D341Med (cell line): ENCODE measurements around the gene NUP214.

Experiments
- DNase-seq: peaks from one replicate; pipeline ENCODE4 v3.0.0; 2012; ENCODE audit warnings: low spot score

NUP214 gene

DNA sequence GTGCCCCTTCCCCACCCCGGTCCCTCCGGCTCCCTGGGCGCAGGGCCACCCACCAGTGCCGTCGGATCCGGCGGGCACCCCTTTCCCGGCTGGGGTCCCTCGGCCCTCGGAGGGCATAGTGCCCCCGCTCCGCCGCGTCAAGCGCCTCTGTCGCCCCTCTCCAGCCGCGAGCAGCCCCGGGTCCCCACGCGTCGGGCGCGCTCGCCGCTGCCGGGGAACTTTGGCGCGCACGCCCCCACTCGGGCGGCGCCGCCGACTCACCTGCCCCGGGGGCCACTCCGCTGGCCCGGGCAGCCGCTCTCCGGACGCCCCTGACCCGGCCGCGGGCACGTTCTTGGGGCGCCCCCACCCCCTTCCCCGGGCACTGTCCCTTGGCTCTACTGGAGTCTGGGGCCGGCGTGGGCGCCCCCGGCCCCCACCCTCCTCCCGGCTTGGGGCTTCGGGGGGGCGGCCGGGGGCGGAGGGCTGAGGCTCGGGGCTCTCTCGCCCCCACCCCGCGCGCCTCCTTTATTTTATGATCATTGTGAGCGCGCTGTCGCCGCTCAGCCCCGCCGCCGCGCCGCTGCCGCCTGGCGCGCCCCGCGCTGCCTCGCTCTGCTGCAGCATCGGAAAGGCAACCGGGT, 152.0 kb downstream of the NUP214 start:
- peak; percentile 67 for DNase-seq

DNA sequence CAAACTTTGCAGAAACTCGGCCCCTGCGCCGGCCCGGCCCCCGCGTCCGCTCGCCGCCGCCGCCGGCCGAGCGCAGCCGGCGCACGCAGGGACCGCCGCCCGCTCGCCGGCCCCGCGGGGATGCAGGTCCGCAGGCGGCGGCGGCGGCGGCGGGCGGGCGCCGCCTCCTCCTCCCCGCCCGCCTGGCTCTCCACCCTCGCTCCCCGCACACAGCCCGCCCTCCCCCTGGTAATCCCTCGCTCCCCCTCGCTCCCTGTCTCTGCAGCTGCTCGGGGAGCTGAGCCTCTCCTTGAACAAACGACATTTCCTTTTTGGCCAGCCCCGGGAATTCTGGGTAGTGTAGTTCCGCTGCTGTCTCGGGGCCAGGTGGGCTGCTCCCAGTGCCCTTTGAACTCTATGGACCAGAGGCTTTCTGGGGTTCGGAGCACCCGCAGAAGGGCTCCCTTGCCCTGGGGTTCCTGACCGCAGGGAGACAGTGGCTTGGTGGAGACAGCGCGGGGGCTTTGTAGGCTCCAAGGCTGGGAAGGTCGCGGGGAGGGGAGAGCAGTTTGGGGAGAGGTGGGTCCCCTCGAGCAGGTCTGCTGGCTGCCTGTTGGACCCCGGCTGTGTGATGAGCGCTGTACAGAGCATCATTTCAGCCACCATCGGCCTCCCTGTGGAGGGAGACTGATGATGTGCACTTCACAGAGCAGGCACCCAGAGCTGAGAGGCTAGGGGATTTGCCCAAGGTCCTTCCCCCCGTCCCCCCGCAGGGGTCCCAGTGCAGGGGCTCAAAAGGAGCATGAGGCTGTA, 152.7 kb downstream of the NUP214 start:
- peak; percentile 98 for DNase-seq

DNA sequence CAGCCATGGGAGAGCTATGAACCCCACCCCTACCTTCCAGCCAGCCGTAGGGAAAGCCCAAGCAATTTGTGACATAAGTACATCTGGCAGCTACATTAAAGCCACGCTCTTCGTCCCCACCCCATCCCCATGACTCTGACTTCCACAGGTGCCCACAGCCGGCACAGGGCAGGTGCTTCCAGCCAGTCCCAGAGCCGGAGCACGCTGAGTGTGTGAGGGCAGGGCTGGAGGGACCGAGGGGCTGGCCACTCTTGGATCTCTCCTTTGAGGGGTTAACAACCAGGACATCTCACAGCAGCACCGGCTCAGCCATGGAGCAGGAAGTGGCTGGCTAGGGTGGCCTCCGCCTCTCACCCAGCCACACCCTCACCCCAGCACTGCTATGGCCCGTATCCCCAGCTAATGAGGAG, 153.3 kb downstream of the NUP214 start:
- DNase-seq, result no peak

DNA sequence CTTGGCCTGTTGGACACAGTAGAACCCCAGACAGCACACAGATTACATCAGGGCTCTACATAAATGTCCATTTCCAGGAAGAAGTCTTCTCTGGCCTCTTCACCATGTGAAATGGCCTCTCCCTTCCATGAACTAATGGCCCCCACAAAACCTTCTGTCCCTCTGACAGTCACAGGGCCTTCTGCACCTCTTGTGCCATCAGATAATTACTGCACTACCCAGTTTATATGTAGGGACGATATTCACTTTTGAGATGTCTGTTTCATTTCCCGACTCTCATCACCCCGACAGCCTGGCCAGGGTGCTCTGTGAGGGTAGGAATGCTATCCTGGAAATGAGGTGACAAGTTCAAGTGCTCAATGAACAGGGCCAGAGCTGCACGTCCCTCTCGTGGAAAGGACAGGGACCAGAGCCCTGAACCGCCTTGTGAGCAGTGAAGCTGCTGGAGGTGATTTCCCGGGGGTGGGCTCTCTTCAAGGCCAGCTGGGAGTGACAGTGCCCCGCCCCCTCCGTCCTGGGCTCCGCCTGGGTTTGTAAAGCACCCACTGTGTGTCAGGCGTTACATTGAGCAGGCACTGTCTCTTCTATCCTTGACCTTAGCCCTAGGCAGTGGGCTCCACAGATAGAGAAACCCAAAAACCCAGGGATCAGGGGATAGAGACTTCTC, 153.9 kb downstream of the NUP214 start:
- no peak for DNase-seq

DNA sequence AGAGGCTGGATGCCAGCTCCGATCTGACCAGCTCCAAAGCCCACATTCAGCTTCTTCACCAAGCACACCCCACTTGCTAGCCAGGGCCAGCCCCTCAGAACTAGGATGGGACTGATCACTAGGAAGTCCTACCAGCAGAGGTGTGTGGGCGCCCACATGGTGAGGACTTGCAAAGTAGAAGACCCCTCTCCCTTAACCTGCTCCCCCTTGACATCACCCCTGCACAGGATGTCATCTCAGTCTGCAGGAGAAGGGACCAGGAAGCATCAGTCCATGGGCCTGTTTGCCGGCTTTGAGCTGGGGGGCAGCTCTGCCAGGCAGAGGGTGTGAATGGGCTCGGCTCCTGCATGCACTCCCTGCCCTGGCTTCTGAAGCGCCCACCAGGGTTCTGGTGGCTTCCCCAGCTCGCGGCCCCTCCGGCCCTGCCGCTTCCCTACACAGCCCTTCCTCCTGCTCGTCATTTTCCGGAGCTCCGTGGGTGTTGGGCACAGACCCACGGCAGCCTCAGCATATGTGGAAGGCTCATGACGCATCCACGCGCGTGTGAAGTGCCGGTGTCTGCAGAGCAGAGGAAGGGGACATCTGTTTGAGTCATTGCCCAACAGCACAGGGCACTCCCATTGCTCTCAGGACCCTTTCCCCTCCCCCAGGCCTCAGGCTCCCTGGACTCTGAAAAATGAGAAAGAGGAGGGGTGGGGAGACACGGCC, 154.6 kb downstream of the NUP214 start:
- DNase-seq, result no peak

GRCh38 chr9:131280660-131281059, 155.3 kb downstream of the NUP214 start:
- DNase-seq, result no peak

DNA sequence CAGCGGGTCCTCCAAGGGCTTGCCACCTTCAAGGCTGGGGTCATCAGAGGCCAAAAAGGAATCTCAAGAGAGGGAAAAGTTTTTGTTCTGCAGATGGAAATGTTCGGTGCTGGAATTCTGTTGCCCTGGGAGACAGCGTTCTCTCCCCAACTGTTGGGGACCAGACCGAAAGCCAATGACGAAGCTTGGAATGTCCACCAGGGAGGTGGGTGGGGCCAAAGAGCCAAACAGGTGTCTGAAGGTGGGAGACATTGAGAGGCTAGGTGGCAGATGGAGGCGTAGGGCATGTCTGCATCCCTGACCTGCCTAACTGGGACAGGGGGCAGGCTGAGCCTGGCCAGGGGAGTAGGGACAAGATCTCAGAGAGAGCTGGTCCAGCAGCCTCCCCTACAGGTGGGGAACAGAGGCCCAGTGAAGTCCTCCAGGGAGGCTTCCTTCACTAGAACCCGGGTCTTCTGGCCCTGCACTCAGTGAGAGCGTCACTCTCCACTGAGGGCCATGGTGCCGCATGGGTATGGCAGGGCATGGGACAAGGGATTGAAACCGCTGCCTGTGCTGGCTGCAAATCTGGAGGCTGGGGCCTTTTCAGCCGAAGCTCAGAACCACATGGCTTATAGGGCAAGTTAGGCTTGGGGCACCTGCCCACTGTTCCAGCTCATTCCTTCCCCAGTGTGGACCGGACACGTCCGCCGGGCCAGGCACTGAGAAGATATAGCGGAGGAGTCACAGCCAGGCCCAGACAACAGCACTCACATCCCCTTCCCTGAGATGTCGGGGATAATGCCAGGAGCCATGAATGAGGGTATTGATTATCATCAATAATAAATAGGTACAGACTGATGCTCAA, 156.0 kb downstream of the NUP214 start:
- DNase-seq, result no peak

DNA sequence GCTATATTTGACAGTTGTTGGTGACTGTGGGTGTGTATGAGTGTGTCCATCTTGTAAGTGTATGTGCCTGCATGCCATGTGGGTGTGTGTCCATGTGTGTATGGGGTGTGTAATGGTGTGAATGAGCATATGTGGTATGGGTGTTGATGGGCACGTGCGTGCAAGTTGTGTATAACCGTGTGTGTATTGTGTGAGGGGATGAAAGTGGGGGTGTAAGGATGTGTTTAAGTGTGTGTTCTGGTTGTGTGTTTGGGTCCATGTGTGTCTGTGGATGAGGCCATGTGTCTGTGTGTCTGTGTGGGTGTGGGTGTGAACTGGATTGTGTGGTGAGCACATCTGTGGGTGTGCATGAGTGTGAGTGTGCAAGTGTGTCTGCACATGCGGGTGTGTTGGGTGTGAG, 156.8 kb downstream of the NUP214 start:
- no peak for DNase-seq

- peak; percentile 62 for DNase-seq
These were observed 157.5 kb downstream of the NUP214 start for GRCh38 chr9:131282688-131283422.
